H1 (cell line): Measurements from ENCODE around the gene SH3TC2.

ENCODE experiments used
- ATF2 ChIP-seq: IDR thresholded peaks from 2 replicates; pipeline ENCODE4 v1.6.1; 2012; ENCODE audit warnings: low read length, inconsistent platforms
- CTCF ChIP-seq, 3 experiments: IDR thresholded peaks; 1 replicate in 2 of 3; 2 replicates in 1 of 3; pipeline versions ENCODE4 v1.5.1 to v1.6.1; 2011; ENCODE audit warnings: low read length in 3 of 3, mild to moderate bottlenecking in 3 of 3, inconsistent platforms in 2 of 3, low read depth in 1 of 3, moderate library complexity in 1 of 3; ENCODE audit not compliant: insufficient read depth in 1 of 3; ENCODE audit errors: control extremely low read depth in 1 of 3
- EZH2 ChIP-seq: fragments of 200-600 bp; sonication (generic); IDR thresholded peaks from 2 replicates; pipeline ENCODE4 v1.7.1; 2012; ENCODE audit warnings: low read depth, mild to moderate bottlenecking, moderate library complexity, low read length, inconsistent platforms; ENCODE audit not compliant: severe bottlenecking
- GABPA ChIP-seq: IDR thresholded peaks from 2 replicates; pipeline ENCODE4 v1.6.1; 2011; ENCODE audit warnings: mild to moderate bottlenecking, low read length, moderate library complexity, borderline replicate concordance; ENCODE audit not compliant: insufficient read depth
- POLR2A ChIP-seq, 2 experiments: IDR thresholded peaks; 1 replicate in 1 of 2; 2 replicates in 1 of 2; pipeline ENCODE4 v1.6.1; 2011; ENCODE audit warnings: low read depth in 2 of 2, low read length in 2 of 2, mild to moderate bottlenecking in 2 of 2; ENCODE audit errors: control extremely low read depth in 1 of 2
- POLR2AphosphoS5 ChIP-seq: IDR thresholded peaks from 2 replicates; pipeline ENCODE4 v1.6.1; 2011; ENCODE audit warnings: low read depth, low read length

- TF ChIP-seq POLR2AphosphoS5 (no peak), POLR2A (IDR thresholded peaks at IDR 0.05; ENCODE audit: control extremely low read depth in 1 of 2, low read depth in 2 of 2, low read length in 2 of 2) (no peak), EZH2 (no peak), ATF2 (no peak), CTCF (IDR thresholded peaks at IDR 0.05; ENCODE audit: control extremely low read depth in 1 of 3, insufficient read depth in 1 of 3, low read depth in 1 of 3, low read length in 3 of 3) (no peak), GABPA (no peak)
Measured at GRCh38 chr5:149082271-149082670, 19.4 kb upstream of the SH3TC2 start.
